A172 (cell line): ENCODE measurements around the gene ACOD1. TPM values are rescaled to one million over a fixed set of nuclear protein-coding genes. Genes with fewer than 3 reads are reported as not detected.
"Not testable (repeated sequence)": the region's sequence is repeated elsewhere in the genome, so short reads cannot be mapped to it uniquely, and the experiment has no call there.

Source experiments
- DNase-seq: peaks from one replicate; pipeline ENCODE4 v3.0.0-alpha.2; 2015; ENCODE audit warnings: low spot score
- total RNA-seq: library from RNA; depleted of rRNA; stranded (reverse); fragments of >200 nt; shearing (Covaris generic); gene quantifications from 2 replicates; pipeline ENCODE4 v1.2.3, GENCODE V29; 2014; rRNA removed

Gene ACOD1
- not detected in 2 replicates for total RNA-seq

DNA sequence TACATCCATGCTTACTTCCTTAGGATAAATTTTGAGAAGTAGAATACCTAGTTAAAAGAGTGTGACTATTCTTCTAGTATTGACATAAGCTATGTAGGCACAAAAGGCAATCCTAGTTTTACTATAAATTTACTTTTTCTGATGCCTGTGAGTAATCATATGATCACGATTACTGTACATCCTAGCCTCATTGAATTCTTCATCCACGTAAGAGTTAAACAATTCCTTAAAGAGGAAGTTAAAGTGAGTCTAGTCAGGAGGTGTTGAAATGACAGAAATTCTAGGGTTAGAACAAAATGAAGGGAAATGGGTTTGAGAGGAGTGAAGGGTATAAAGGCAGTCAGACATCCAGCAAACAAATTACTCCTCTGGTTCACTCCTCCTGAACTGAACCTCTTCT is at the start of gene ACOD1:
TSS of gene ACOD1 (plus strand) at position 363 of the 400 bp plus-strand sequence. CDS start 48 bp downstream, outside the sequence.
- no peak for DNase-seq

DNA sequence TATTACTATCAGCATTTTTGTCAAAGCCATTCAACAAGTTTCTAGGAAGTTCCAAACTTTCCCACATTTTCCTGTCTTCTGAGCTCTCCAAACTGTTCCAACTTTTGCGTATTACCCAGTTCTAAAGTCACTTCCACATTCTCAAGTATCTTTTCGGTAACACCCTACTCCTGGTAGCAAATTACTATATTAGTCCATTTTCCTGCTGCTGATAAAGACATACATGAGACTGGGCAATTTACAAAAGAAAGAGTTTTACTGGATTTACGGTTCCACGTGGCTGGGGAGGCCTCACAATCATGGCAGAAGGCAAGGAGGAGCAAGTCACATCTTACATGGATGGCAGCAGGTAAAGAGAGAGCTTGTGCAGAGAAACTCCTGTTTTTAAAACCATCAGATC is 49.2 kb upstream of the ACOD1 start:
- DNase-seq: not testable (repeated sequence)

DNA sequence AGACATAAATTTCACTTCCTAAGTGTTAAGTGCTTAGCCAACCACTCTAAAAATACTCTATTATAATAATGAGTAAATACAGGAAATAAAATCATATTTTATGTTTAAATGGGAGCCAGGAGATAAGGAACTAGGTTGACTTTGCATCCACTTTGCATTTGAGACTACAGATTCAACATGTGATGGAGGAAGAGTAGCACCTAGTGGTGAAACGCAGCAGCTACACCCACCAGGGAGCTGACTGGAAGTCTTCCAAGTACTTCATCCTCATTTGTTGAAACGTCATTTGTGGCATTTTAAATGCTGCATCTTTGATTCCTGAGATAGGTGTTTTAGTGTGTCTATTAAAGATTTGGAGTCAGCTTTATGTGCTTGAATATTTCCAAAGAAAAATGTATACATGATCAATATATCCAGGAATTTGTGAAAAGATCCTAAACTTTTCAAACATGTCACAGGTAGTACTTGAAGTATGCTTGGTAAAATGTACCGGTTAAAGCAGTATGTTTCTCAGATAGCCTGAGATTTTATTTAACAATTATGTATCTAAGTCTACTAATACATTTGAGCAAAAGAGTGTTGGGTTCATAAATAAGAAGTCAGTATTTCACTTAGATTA is 44.7 kb upstream of the ACOD1 start:
- peak; percentile 57 for DNase-seq

DNA sequence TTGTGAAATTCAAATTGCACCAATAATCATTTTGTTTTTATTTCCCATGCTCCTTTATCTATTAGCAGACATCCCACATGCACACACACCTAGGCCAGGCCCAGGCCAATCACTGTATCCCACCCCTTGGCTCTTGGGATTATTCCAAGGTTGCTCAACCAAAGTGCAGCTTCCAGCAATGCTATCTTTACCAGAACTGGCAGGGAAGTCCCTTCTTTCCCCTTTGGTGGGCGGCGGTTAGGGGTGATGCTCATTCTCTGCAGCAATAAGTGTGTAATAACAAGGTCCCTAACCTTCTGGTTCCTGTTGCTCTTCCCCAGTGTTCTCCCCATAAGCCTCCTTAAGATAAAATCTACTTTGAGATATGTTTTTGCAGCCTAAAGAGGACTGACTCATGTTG is 43.8 kb upstream of the ACOD1 start:
- no peak for DNase-seq

DNA sequence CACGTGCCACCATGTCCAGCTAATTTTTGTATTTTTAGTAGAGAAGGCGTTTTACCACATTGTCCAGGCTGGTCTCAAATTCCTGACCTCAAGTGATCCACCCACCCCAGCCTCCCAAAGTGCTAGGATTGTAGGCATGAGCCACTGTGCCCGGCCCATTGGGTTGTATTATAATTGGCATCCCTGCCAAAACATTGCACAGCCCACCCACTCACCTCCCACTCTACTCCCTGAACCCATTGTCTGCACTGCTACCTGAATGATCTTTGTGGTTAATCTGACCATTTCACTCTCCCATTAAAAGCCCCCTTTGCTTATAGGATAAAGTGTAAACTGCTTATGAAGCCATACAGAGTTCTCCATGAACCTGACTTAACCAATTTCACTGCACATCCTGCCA is 35.8 kb upstream of the ACOD1 start:
- no peak for DNase-seq

DNA sequence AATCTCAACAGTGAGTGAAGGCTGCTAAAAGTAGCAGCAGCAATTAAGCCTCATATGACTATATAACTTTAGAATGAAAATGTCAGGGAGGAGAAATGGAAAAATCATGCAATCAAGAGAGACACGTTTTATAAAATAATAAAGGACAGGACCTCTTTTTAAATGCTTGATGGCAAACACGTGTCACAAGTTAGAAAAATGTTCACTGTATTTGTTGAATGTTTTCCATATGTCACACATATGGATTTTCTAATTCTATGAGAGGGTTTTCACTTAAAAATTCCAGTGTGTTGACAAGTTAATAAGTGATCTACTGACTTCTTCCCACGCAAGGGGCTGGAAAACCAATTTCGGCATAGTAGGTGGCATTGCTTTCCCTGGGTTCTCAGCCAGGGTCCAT is 34.4 kb upstream of the ACOD1 start:
- DNase-seq: no peak

DNA sequence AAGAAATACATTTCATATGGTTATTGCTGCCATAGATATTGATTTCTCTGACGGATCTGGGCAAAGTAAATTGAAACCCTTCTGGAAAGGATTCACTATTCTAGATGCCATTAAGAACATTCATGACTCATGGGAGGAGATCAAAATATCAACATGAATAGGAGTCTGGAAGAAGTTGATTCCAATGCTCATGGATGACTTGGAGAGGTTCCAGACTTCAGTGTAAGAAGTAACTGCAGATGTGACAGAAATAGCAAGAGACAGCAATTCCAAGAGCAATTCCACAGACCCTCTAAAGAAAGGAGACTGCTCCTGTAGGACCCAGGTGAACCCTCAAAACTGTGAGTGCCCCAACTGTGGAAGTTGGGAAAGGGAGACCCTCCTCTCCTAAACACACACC is 31.2 kb upstream of the ACOD1 start:
- no peak for DNase-seq

DNA sequence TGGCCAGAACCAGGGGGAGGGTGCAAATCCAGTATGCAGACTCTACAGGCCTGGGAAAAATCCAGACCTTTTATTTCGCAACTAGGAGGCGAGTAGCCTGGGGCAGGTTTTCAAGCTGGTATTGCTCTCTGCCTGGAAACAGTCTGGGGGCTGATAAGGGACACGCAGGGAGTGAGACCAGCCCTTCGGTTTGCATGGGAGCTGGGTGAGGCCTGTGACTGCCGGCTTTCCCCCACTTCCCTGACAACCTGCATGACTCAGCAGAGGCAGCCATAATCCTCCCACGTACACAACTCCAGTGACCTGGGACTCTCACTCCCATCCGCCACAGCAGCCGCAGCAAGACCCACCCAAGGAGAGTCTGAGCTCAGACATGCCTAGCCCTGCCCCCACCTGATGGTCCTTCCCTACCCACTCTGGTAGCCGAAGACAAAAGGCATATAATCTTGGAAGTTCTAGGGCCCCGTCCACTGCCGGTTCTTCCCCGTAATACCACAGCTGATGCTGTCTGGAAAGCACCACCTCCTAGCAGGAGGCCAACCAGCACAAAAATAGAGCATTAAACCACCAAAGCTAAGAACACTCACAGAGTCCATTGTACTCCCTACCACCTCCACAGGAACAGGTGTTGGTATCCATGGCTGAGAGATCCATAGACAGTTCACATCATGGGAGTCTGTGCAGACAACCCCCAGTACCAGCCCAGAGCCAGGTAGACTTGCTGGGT is 30.4 kb upstream of the ACOD1 start:
- not testable (repeated sequence) for DNase-seq

DNA sequence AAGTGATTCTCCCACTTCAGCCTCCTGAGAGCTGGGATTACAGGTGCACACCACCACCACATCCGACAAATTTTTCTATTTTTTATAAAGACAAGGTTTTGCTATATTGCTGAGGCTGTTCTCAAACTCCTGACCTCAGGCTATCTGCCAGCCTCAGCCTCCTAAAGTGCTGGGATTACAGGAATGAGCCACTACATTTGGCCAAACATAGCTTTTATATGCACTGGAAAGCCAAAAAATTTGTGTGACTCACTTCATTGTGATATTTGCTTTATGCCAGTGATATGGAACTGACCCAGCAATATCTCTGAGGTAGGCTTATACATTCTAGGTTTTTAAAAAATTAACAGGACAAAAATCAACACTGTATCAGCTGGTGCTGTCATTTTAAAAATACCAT is 26.8 kb upstream of the ACOD1 start:
- no peak for DNase-seq

DNA sequence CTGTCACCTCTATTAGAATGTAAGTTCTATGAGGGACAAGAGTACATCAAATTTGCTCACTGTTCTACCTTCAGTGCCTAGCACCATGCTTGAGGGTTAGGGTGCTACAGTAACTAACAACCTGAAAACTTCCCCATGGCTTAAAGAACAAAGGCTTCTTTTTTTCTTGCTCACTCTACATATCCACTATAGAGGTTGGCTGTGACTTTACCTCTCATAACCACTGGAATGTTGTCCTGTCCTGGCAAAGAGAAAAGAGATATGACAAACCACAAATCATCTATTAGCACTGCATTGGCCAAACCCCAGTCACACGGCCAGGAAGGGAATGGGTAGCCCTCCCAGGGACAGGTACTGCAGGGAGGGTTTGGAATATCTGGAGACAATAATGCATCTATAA is 23.2 kb upstream of the ACOD1 start:
- DNase-seq: no peak

DNA sequence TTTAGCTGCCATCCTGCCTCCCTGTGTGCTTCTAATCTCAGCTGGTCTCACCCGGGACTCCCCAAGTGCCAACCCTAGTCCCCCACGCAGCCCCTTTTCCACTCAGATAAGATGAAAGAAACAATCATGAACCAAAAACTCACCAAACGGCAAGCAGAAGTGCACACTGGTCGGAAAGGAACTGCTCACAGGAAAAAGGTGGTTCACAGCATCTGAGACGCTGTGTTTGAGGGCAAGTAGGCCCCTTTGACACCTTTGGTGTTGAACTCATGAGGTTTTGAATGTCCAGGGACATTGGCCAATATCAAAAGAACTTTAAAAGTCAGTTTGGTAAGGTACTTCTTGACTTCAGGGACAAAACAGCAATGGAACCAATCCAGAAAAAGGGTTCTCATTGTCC is 20.4 kb upstream of the ACOD1 start:
- no peak for DNase-seq

DNA sequence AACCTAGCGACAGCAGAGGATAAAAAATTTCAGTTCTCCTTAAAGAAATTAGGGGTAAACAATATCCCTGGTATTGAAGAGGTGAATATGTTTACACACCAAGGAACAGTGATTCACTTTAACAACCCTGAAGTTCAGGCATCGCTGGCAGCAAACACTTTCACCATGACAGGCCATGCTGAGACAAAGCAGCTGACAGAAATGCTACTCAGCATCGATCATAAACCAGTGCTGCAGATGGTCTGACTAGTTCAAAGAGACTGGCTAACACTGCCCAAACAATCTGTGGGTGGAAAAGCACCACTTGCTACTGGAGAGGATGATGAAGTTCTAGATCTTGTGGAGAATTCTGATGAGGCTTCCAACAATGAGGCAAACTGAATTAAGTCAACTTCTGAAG is 19.9 kb upstream of the ACOD1 start:
- DNase-seq: no peak

DNA sequence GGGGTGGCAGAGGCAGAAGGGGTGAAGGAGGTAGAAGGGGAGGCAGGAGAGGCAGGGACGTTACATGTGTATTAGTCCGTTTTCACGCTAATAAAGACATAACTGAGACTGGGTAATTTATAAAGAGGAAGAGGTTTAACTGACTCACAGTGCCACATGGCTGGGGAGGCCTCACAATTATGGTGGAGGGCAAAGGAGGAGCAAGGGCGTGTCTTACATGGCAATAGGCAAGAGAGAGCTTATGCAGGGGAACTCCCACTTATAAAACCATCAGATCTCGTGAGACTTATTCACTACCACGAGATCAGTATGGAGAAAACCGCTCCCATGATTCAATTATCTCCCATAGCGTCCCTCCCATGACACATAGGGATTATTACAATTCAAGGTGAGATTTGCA is 19.0 kb upstream of the ACOD1 start:
- DNase-seq: no peak

DNA sequence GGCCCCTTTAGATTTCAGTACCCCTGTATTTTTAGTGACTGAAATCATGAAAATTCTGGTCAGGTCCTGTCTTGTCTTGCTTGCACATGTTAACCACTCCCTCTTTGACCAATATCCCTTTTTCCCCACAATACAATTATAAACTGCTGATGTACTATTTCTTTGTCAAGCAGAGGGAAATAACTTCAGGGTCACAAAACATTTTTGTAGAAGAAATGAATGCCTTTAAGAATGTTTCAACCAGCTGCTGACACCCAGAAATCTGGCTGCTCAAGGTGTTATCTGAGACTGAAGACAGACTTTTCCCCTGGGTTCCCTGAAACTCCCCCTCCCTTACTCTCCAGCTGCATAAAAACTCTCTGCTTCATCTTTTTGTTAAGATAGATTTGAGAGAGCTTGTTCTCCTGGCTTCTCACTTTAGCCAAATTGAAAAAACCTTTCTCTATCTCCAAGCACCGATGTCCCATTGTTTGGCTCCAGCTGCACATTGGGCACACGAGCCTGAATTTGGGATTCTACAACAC is 18.4 kb upstream of the ACOD1 start:
- no peak for DNase-seq

DNA sequence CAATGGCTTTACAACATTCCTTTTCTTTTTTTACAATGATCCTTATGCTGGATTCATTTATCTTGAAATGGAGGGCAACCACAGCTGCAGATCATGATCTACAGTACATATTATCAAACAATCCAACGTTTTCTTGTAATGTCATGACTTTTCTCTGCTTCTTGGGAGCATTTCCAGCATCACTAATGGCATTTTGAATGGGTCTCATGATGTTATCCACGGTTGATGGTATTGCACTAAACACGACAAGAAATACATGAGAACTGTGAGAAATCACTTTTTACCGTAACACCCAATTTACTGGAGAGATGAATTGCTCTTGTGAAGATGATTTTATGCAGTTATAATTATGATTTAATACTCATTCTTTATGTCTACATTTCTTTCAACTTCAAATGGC is 16.2 kb upstream of the ACOD1 start:
- no peak for DNase-seq

DNA sequence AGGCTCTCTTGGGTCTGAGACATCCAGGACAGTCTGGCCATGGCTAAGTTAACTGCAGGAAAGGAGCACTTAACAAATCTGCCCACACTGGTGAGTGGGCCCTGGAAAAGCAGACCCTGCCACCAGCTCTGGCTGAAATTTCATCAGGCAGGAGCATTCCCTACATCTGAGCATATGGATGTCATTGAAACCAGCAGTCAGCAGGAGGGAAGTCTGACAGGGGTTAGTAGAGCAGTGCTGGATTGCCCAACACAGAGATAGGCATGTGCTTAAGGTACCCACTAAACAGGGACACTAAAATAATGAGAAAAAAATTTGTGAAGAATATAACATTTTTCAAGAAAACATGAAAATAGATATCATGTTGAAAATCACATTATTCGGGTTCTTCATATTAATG is 13.6 kb upstream of the ACOD1 start:
- DNase-seq: no peak

DNA sequence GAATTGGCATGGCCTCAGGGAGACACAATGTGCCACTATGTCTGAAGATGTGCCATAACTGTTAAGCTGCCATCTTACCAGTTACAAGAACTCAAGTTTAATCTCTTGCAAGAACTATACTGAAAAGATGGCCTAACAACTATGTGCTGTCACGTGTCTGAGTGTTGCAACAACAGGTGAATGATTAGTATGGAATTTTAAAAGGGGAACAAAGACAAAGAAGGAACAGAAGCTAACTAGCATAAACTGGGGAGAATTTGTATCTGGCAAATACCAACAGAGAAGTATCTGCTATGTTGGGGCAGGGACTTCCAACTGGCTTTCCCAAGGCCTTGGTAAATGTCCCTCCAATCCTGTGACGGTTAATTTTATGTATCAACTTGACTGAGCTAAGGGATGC is 11.5 kb upstream of the ACOD1 start:
- DNase-seq: no peak

DNA sequence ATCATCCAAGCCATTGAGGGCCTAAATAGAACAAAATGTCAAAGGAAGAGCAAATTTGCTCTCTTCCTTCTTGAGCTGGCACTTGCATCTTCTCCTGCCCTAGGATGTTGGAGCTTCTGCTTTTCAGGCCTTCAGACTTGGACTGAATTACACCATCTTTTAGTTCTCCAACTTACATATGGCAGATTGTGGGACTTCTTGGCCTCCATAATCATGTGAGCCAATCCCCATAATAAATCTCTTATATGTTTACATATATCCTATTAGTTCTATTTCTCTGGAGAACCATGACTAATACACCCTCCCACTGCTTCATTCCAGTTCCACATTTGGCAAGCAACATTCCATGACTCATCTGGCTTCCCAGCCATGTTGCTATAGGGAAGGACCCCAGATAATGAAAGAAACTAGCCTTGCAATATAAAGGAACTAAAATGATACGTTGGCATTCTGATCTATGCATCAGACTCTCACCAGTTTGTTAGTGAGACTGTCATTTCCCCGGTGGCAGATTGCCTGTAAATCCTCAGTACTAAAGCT is 11.0 kb upstream of the ACOD1 start:
- peak; percentile 89 for DNase-seq

DNA sequence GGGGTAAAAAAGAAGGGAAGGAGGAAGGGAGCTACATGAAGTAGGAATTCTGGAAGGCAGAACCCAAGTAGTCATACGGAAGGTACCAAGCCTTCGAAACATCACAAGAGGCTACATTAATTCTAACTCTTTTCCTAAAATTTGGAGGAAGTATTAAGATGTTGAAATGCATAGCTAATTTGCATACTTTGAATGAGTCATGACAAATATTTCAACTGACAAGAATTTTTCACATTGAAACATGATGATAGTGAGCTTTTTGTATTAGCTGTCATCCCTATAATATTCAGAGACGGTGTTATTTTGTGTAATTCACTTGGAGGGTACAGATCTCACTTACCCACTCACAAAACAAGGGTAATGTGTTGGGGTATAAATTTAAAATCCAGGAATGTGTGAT is 9.1 kb upstream of the ACOD1 start:
- DNase-seq: no peak

DNA sequence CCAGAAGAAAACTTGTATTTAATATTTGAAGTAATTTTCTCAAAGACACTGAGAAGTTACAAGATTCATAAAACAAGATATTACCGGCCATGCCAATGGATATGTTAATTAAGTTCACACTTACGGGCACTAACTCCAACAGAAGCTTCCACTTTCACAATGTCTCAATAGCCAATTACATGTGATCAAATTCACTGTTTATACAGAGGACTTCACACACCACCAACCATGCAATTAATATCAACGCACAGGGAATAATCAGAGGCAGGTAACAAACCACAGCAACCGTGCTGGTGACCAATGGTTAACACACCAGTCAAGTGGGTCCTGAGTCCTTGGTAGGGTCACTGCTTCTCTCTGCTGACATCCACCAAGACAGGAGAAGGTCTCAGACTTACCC is 5.9 kb upstream of the ACOD1 start:
- DNase-seq: no peak

DNA sequence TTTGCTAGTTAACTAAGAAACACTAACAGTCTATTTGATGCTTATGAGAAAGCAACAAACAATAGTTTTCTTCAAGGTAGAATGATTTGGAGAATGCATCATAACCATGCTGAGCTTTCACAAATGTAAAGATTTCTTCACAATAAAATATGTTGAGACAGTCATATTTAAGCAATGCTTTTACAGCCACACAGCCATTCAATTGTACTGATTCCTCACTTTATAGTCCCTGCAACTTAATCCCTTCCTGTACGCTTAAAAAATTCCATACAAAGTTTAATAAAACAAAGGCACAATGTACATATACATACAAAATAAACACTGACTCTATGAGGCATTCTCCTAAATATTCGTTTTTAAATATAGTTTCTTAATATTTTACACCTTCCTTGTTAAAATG is 4.7 kb upstream of the ACOD1 start:
- DNase-seq: no peak

DNA sequence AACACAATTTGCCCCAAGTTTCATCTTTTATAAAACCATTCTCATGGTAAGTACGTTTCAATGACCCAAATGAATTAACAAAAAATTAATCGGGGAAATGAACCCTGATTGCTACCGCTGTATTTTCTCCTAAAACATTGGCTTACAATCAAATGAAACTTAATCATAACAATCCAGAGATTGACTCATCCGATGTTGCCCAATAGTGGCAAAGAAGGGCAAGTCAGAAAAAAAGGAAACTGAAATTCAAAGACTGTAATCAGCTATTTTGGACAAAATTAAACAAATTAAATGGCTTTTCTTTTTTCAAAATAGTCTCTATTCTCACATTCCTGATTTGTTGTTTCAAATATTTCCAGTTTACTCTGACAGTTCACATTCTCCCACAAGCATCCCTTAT is 3.9 kb upstream of the ACOD1 start:
- peak; percentile 10 for DNase-seq

DNA sequence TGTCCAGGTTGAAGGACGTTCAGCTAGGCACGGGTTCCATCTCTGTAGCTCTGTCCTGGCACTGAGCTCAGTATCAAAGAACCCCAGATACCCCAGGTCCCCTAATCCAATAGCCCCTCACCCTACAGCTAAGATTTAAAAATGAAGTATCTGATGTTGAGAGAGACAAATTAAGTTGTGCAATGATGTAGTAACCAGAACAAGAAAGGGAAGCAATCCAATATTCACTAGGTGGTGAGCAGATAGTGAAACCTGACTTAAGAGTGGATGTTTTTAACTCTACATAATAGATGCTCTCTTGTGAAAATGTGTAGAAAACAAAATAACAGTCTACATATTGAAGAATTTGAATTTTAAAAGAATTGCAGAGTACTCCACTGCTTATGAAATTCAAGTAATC is 1.8 kb downstream of the ACOD1 start:
- no peak for DNase-seq
